Mesenchymal stem cell (in vitro differentiated cells and primary cell): ENCODE results near the gene MRPS24. TPM values are rescaled to one million over a fixed set of nuclear protein-coding genes. Genes with fewer than 3 reads are reported as not detected.

ENCODE experiments used
- DNase-seq: peaks from one replicate; pipeline ENCODE4 v3.0.0-alpha.2; 2013
- H2AFZ ChIP-seq: one replicate; pipeline ENCODE4 v1.6.1; 2013; ENCODE audit warnings: low read depth, mild to moderate bottlenecking, control low read depth, inconsistent platforms, low read length, moderate library complexity
- H2AK5ac ChIP-seq: 2 replicates; pipeline ENCODE4 v1.6.1; 2013; ENCODE audit warnings: low read length, moderate library complexity, mild to moderate bottlenecking, inconsistent platforms; ENCODE audit not compliant: severe bottlenecking
- H2BK120ac ChIP-seq: one replicate; pipeline ENCODE4 v1.6.1; 2013; ENCODE audit warnings: low read depth, mild to moderate bottlenecking, inconsistent platforms, low read length, moderate library complexity
- H2BK12ac ChIP-seq, 2 experiments: one replicate each; pipeline ENCODE4 v1.6.1; 2013; ENCODE audit warnings: inconsistent platforms in 2 of 2, low read length in 2 of 2, mild to moderate bottlenecking in 2 of 2, moderate library complexity in 2 of 2, control low read depth in 1 of 2
- H2BK15ac ChIP-seq: one replicate; pipeline ENCODE4 v1.6.1; 2013; ENCODE audit warnings: mild to moderate bottlenecking, low read depth, inconsistent platforms; ENCODE audit not compliant: poor library complexity, severe bottlenecking
- H2BK5ac ChIP-seq: 2 replicates; pipeline ENCODE4 v1.6.1; 2013; ENCODE audit warnings: low read depth, mild to moderate bottlenecking, low read length, control low read depth, inconsistent platforms; ENCODE audit not compliant: poor library complexity, severe bottlenecking
- H3K14ac ChIP-seq, 2 experiments: one replicate each; pipeline ENCODE4 v1.6.1; 2013; ENCODE audit warnings: inconsistent platforms in 2 of 2, low read length in 2 of 2, control low read depth in 1 of 2, mild to moderate bottlenecking in 1 of 2, moderate library complexity in 1 of 2
- H3K18ac ChIP-seq, 2 experiments: one replicate each; pipeline ENCODE4 v1.6.1; 2013; ENCODE audit warnings: inconsistent platforms in 2 of 2, low read length in 2 of 2, control low read depth in 1 of 2, low read depth in 1 of 2, mild to moderate bottlenecking in 1 of 2
- H3K23ac ChIP-seq, 2 experiments: one replicate each; pipeline ENCODE4 v1.6.1; 2013; ENCODE audit warnings: inconsistent platforms in 2 of 2, low read length in 2 of 2, mild to moderate bottlenecking in 2 of 2, moderate library complexity in 2 of 2, control low read depth in 1 of 2
- H3K27ac ChIP-seq: 2 replicates; pipeline ENCODE4 v1.5.1; 2013; ENCODE audit warnings: mild to moderate bottlenecking, moderate library complexity, low read length, control low read depth, inconsistent platforms; ENCODE audit not compliant: poor library complexity, severe bottlenecking
- H3K27me3 ChIP-seq, 2 experiments: 2 replicates each; pipeline versions ENCODE4 v1.6.1 to v1.7.0; 2013; ENCODE audit warnings: low read length in 2 of 2, mild to moderate bottlenecking in 2 of 2, moderate library complexity in 2 of 2, control low read depth in 1 of 2, inconsistent platforms in 1 of 2; ENCODE audit not compliant: control insufficient read depth in 1 of 2, insufficient read depth in 1 of 2
- H3K36me3 ChIP-seq, 2 experiments: 2 replicates each; pipeline versions ENCODE4 v1.6.1 to v1.7.0; 2013; ENCODE audit warnings: low read length in 2 of 2, control low read depth in 1 of 2, inconsistent platforms in 1 of 2, low read depth in 1 of 2, mild to moderate bottlenecking in 1 of 2; ENCODE audit not compliant: insufficient read depth in 2 of 2, control insufficient read depth in 1 of 2
- H3K4ac ChIP-seq, 2 experiments: one replicate each; pipeline ENCODE4 v1.6.1; 2013; ENCODE audit warnings: inconsistent platforms in 2 of 2, low read length in 2 of 2, mild to moderate bottlenecking in 2 of 2, moderate library complexity in 2 of 2, control low read depth in 1 of 2, low read depth in 1 of 2
- H3K4me1 ChIP-seq: 2 replicates; pipeline ENCODE4 v1.6.1; 2013; ENCODE audit warnings: low read depth, low read length, control low read depth; ENCODE audit not compliant: control insufficient read depth, insufficient read depth
- H3K4me2 ChIP-seq: 2 replicates; pipeline ENCODE4 v1.6.1; 2013; ENCODE audit warnings: low read length, mild to moderate bottlenecking, inconsistent platforms; ENCODE audit not compliant: poor library complexity, severe bottlenecking
- H3K4me3 ChIP-seq, 2 experiments: 2 replicates each; pipeline versions ENCODE4 v1.5.1 to v1.7.0; 2013; ENCODE audit warnings: low read length in 2 of 2, mild to moderate bottlenecking in 2 of 2, control low read depth in 1 of 2, low read depth in 1 of 2; ENCODE audit not compliant: insufficient read depth in 1 of 2
- H3K79me1 ChIP-seq: replicated peaks from 2 replicates; pipeline ENCODE4 v1.6.1; 2013; ENCODE audit warnings: mild to moderate bottlenecking, control low read depth, low read length, inconsistent platforms; ENCODE audit not compliant: poor library complexity, severe bottlenecking
- H3K9ac ChIP-seq: 2 replicates; pipeline ENCODE4 v1.7.0; 2013; ENCODE audit warnings: mild to moderate bottlenecking, low read length, moderate library complexity
- H3K9me3 ChIP-seq: 2 replicates; pipeline ENCODE4 v1.7.0; 2013; ENCODE audit warnings: mild to moderate bottlenecking, low read length; ENCODE audit not compliant: control insufficient read depth
- H4K8ac ChIP-seq: one replicate; pipeline ENCODE4 v1.6.1; 2013; ENCODE audit warnings: inconsistent platforms, mild to moderate bottlenecking, low read length, moderate library complexity
- H4K91ac ChIP-seq: one replicate; pipeline ENCODE4 v1.6.1; 2013; ENCODE audit warnings: mild to moderate bottlenecking, low read length, inconsistent platforms
- WGBS: methylation state at CpG from one replicate; pipeline ENCODE4 v1.1.7; 2013; ENCODE audit warnings: mixed read lengths; 5-methylcytosine and 5-hydroxymethylcytosine counted together
- polyA plus RNA-seq, 2 experiments: library from polyadenylated mRNA; stranded (reverse); fragments of 200-250 nt; gene quantifications; one replicate each; pipeline ENCODE4 v1.2.3, GENCODE V29; 2013

MRPS24 gene
- polyA plus RNA-seq (2013, experiment 1 of 2), result 167 TPM
- polyA plus RNA-seq (2013, experiment 2 of 2), result 166 TPM

DNA sequence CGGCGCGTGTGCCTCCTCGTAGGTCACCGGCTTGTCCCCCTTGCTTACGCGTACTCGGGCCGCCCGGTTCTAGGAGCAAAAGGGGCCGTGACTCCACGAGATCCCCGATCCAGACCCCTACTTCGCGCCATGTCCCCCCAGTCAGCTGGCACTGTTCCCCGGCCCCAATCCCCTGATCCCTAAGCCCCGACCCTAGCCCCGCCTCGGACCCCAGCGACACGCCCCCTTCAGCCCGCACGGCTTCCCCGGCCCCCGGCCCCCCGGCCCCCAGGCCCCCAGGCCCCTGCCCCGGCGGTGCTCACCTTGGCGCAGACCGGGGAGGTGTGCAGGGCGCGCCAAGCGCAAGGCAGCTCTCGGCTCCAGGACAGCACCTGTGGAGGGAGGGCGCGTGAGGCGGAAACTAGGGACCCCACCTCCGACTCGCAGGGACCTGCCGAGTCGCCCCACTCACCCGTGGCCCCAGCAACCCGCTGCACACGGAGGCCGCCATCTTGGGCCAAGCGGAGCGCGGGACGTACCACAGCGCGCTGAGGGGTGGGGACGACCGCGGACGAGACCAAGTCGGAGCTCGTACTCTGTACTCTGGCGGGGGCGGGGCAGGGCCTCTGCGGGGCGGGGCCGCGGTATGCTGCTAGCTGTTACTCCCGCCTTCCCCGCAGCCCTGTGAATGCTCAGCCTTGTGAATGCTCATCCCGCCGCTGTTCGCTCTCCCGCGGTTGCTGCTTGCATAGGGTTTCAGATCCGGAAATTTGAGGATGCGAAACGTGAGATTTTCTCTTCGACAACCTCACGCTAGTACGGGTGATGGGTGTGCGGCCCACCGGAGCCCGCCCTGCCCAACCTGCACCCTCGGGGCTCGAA lies at the start of gene MRPS24:
Gene MRPS24, minus strand, starts transcription at position 512 of the 861 bp plus-strand sequence. Its CDS starts 22 bp downstream, at position 490.
- Histone ChIP-seq H4K91ac (peak within 1 kb of the TSS; percentile 94), H3K27ac (peak within 1 kb of the TSS; percentile 100), H3K9ac (peak within 1 kb of the TSS; percentile 99), H3K36me3 (peaks cover 19 to 33% of the 10 kb centered on the region in 2 experiments), H3K79me1 (peaks cover 11% of the 10 kb centered on the region), H2BK15ac (peak within 1 kb of the TSS; percentile 73), H3K27me3 (no peaks in the 10 kb centered on the region), H2AK5ac (peak within 1 kb of the TSS; percentile 76), H2BK120ac (peak within 1 kb of the TSS; percentile 92), H3K4me1 (peaks cover 16% of the 10 kb centered on the region), H3K4me2 (peak within 1 kb of the TSS; percentile 90), H3K9me3 (no peaks in the 10 kb centered on the region), H3K14ac (peak within 1 kb of the TSS in 1 of 2 experiments; percentile 98), H2BK5ac (peak within 1 kb of the TSS; percentile 96), H3K23ac (no peak within 1 kb of the TSS), H3K4ac (peak within 1 kb of the TSS in 1 of 2 experiments; percentile 94), H4K8ac (peak within 1 kb of the TSS; percentile 98), H2BK12ac (peak within 1 kb of the TSS in 1 of 2 experiments; percentile 61), H3K4me3 (peak within 1 kb of the TSS; percentile 94 to 95), H3K18ac (peak within 1 kb of the TSS; percentile 97), H2AFZ (peak within 1 kb of the TSS; percentile 65)
- 1% methylated on average over 60 of the region's 81 CpGs for WGBS
- peak; percentile 96 for DNase-seq

DNA sequence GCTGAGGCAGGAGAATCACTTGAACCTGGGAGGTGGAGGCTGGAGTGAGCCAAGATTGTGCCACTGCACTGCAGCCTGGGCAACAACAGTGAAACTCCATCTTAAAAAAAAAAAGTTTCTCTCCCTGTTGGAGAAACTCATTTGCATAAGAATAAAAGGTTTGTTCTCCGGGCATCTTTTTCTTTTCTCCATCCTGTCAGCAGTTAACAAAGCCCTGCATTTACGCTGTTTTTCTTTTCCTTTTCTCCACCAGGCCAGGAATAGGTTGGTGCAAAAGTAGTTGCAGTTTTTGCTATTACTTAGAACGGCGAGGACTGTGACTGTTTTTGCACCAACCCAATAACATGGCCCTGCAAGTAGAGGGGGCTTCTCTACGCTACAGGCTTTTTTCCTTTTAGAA lies 46.6 kb upstream of the MRPS24 start:
- Histone ChIP-seq H3K18ac (no peak overlapping the region), H3K9me3 (no peaks in the 10 kb centered on the region), H3K4ac (no peak overlapping the region), H2BK15ac (no peak overlapping the region), H2AFZ (no peak overlapping the region), H2AK5ac (no peak overlapping the region), H3K9ac (no peak overlapping the region), H2BK12ac (no peak overlapping the region), H3K4me2 (no peak overlapping the region), H3K27me3 (no peaks in the 10 kb centered on the region), H3K27ac (no peak overlapping the region), H4K8ac (no peak overlapping the region), H3K4me3 (no peak overlapping the region), H2BK120ac (no peak overlapping the region), H4K91ac (no peak overlapping the region), H3K4me1 (no peaks in the 10 kb centered on the region), H3K79me1 (peaks cover 2% of the 10 kb centered on the region), H3K36me3 (peaks cover 0 to 7% of the 10 kb centered on the region in 2 experiments), H3K14ac (no peak overlapping the region), H2BK5ac (no peak overlapping the region), H3K23ac (no peak overlapping the region)
- no peak for DNase-seq
- WGBS, result 84% methylated on average over 5 of the region's 5 CpGs

DNA sequence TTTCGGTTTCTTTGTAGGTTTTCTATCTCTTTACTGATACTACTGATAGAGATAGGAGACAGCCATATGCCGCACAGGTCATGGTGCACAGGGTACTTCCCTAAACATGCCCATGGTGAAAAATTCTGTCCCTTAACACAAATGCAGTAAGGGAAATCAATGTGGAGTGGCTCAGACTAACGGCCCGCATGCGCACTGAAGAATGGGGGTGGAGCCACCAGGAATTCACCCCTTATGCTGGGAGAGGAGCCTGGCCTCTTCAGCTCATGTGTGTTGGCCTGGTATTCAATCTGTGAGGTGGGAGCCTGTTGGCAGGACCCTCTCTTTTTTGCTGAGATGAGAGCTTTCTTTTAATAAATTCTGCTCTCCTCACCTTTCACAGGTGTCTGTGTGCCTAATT lies 45.5 kb upstream of the MRPS24 start:
- Histone ChIP-seq H4K8ac (no peak overlapping the region), H2BK15ac (no peak overlapping the region), H3K79me1 (peaks cover 2% of the 10 kb centered on the region), H4K91ac (no peak overlapping the region), H2AK5ac (no peak overlapping the region), H2BK120ac (no peak overlapping the region), H2AFZ (no peak overlapping the region), H3K23ac (no peak overlapping the region), H3K9ac (no peak overlapping the region), H3K4me3 (no peak overlapping the region), H2BK5ac (no peak overlapping the region), H3K14ac (no peak overlapping the region), H3K4ac (no peak overlapping the region), H3K18ac (no peak overlapping the region), H3K27me3 (no peaks in the 10 kb centered on the region), H3K4me2 (no peak overlapping the region), H3K27ac (no peak overlapping the region), H3K9me3 (no peaks in the 10 kb centered on the region), H3K36me3 (peaks cover 0 to 7% of the 10 kb centered on the region in 2 experiments), H2BK12ac (no peak overlapping the region), H3K4me1 (no peaks in the 10 kb centered on the region)
- WGBS, result 46% methylated on average over 4 of the region's 5 CpGs
- DNase-seq, result peak; percentile 18

DNA sequence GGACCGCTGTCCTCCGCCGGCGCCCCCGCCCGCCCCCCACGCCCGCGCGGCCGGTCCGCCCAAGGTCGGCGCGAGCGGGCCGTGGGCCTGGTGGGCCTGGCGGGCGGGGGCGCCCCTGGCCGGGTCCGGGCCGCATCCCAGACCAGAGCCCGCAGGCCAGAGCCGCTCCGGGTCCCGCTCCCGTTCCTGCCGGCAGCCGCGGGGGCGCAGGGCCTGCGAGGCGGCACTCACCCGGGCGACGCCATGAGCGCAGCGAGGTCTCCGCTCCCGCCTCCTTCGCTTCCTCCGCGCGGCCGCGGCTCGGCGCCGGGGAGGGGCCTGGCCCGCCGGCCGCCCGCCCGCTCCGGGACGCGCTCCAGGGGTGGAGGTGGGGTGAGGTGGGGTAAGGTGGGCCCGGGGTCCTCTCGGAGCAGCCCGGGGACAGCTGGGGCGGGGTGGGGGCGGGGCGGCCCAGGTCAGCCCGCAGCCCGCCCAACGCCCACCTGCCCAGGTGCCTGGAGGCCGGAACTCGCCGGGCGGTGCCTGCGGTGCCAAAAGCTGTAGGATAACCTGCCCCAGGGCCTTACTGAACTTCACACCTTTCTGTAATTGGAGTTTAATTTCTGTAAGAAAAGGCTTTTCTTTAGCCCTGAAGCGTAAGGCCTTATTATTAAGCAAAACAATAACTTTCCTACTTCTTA lies 37.2 kb upstream of the MRPS24 start, which contains the start of gene URGCP:
Gene URGCP, minus strand, starts transcription at position 266 of the 680 bp plus-strand sequence. Its CDS starts 21 bp downstream, at position 245.
- Histone ChIP-seq H3K36me3 (peaks cover 6 to 7% of the 10 kb centered on the region in 2 experiments), H3K18ac (peak within 1 kb of the TSS; percentile 75 to 78), H3K4me1 (peaks cover 9% of the 10 kb centered on the region), H3K27me3 (no peaks in the 10 kb centered on the region), H2BK120ac (peak within 1 kb of the TSS; percentile 94), H2AK5ac (no peak within 1 kb of the TSS), H3K4ac (peak within 1 kb of the TSS in 1 of 2 experiments; percentile 96), H3K23ac (no peak within 1 kb of the TSS), H4K91ac (peak within 1 kb of the TSS; percentile 83), H3K4me3 (peak within 1 kb of the TSS; percentile 83 to 89), H2BK12ac (peak within 1 kb of the TSS in 1 of 2 experiments; percentile 42), H4K8ac (peak within 1 kb of the TSS; percentile 88), H3K79me1 (peaks cover 20% of the 10 kb centered on the region), H2AFZ (peak within 1 kb of the TSS; percentile 97), H3K4me2 (peak within 1 kb of the TSS; percentile 90), H3K9ac (peak within 1 kb of the TSS; percentile 94), H3K9me3 (no peaks in the 10 kb centered on the region), H3K14ac (peak within 1 kb of the TSS in 1 of 2 experiments; percentile 94), H2BK15ac (peak within 1 kb of the TSS; percentile 94), H3K27ac (peak within 1 kb of the TSS; percentile 74), H2BK5ac (peak within 1 kb of the TSS; percentile 57)
- peak; percentile 38 for DNase-seq
- WGBS, result 3% methylated on average over 7 of the region's 73 CpGs
